HepG2 (cell line): Measurements from ENCODE around the gene TACO1. TPM values are rescaled to one million over a fixed set of nuclear protein-coding genes. Genes with fewer than 3 reads are reported as not detected.

Experiments
- CHCHD3 ChIP-seq: sonication (generic); formaldehyde crosslinking; IDR thresholded peaks from 2 replicates; pipeline ENCODE4 v1.8.0; 2022; ENCODE audit warnings: mild to moderate bottlenecking, missing genetic modification reagents, moderate library complexity
- FOXA1 ChIP-seq, 2 experiments: fragments of 450-650 bp in 1 of 2; sonication (generic) in 1 of 2; formaldehyde crosslinking in 1 of 2; IDR thresholded peaks; 2 replicates each; pipeline versions ENCODE4 v1.4.0 to v1.6.1; 2016 to 2020; ENCODE audit warnings: missing genetic modification reagents in 1 of 2
- IRF2 ChIP-seq: IDR thresholded peaks from 2 replicates; pipeline ENCODE4 v1.6.1; 2018; ENCODE audit warnings: missing genetic modification reagents, missing compliant biosample characterization
- MYNN ChIP-seq: sonication (generic); formaldehyde crosslinking; IDR thresholded peaks from 2 replicates; pipeline ENCODE4 v1.4.0; 2020; ENCODE audit warnings: mild to moderate bottlenecking, low read depth, missing genetic modification reagents
- NBN ChIP-seq: fragments of 450-650 bp; conservative IDR thresholded peaks from 2 replicates; pipeline ENCODE4 v1.6.1; 2017
- NKX3-1 ChIP-seq: sonication (generic); formaldehyde crosslinking; IDR thresholded peaks from 2 replicates; pipeline ENCODE4 v1.5.0; 2020; ENCODE audit warnings: missing genetic modification reagents
- SKIL ChIP-seq: sonication (generic); formaldehyde crosslinking; IDR thresholded peaks from 2 replicates; pipeline ENCODE4 v1.8.0; 2022; ENCODE audit warnings: missing genetic modification reagents, mild to moderate bottlenecking, moderate library complexity, borderline replicate concordance
- TOE1 ChIP-seq: sonication (generic); formaldehyde crosslinking; IDR thresholded peaks from 2 replicates; pipeline ENCODE4 v1.4.0; 2020; ENCODE audit warnings: mild to moderate bottlenecking, missing genetic modification reagents
- ZHX2 ChIP-seq, 2 experiments: sonication (generic) in 1 of 2; formaldehyde crosslinking in 1 of 2; IDR thresholded peaks; 2 replicates each; pipeline versions ENCODE4 v1.6.1 to v1.9.0; 2014 to 2022; ENCODE audit warnings: antibody characterized with exemption in 1 of 2, borderline replicate concordance in 1 of 2, inconsistent platforms in 1 of 2, low read depth in 1 of 2, missing genetic modification reagents in 1 of 2
- ZNF598 ChIP-seq: sonication (generic); formaldehyde crosslinking; IDR thresholded peaks from 2 replicates; pipeline ENCODE4 v1.5.1; 2020; ENCODE audit warnings: mild to moderate bottlenecking, missing genetic modification reagents, borderline replicate concordance
- ZNF710 ChIP-seq: sonication (generic); formaldehyde crosslinking; IDR thresholded peaks from 2 replicates; pipeline ENCODE4 v1.5.0; 2020; ENCODE audit warnings: mild to moderate bottlenecking, missing genetic modification reagents, borderline replicate concordance
- ZNF782 ChIP-seq: sonication (generic); formaldehyde crosslinking; IDR thresholded peaks from 2 replicates; pipeline ENCODE4 v1.4.0; 2020; ENCODE audit warnings: missing genetic modification reagents, mild to moderate bottlenecking, borderline replicate concordance
- ZNF891 ChIP-seq: sonication (generic); formaldehyde crosslinking; IDR thresholded peaks from 2 replicates; pipeline ENCODE4 v1.5.0; 2020; ENCODE audit warnings: mild to moderate bottlenecking, missing genetic modification reagents
- polyA plus RNA-seq, 8 experiments: library from polyadenylated mRNA; depleted of rRNA in 3 of 8; stranded (reverse) in 7 of 8; unstranded in 1 of 8; fragments of >200 nt; fragmentation: Illumina TruSeq in 4 of 8; extraction: Trizol in 4 of 8; gene quantifications; 2 replicates each; pipeline versions ENCODE4 v1.2.1 to v1.2.3, GENCODE V29; 2011 to 2016; ENCODE audit warnings: low read depth in 4 of 8, missing spikeins in 1 of 8, mixed read lengths in 1 of 8; ENCODE audit not compliant: insufficient read depth in 1 of 8
- total RNA-seq, 5 experiments: library from RNA; depleted of rRNA; stranded (reverse); fragments of >200 nt; fragmentation: Illumina TruSeq; extraction: Trizol; gene quantifications; 2 replicates each; pipeline ENCODE4 v1.2.3, GENCODE V29; 2016; ENCODE audit warnings: low read depth in 1 of 5
- TF ChIP-seq, protein P1 (sequence below): sonication (generic); formaldehyde crosslinking; IDR thresholded peaks from 2 replicates; pipeline ENCODE4 v1.8.0; 2022; ENCODE audit warnings: missing genetic modification reagents, low read depth, mild to moderate bottlenecking, borderline replicate concordance
- TF ChIP-seq, protein P2 (sequence below): sonication (generic); formaldehyde crosslinking; IDR thresholded peaks from 2 replicates; pipeline ENCODE4 v1.8.0; 2022; ENCODE audit warnings: missing genetic modification reagents, mild to moderate bottlenecking, borderline replicate concordance

TACO1 gene
- total and polyA plus RNA-seq, 2 of the 13 experiments (the other 11 are each of a cell fraction or from before 2014, with no cell fraction given) = 34.7 to 53.6 TPM

- TF ChIP-seq SKIL (0 out of 2 replicates have a peak, but pooled peaks have one; percentile 45), NBN (0 out of 2 replicates have a peak, but pooled peaks have one; percentile 18), ZHX2 (IDR thresholded peaks at IDR 0.05; ENCODE audit: low read depth) (0 out of 2 replicates have a peak, but pooled peaks have one; percentile 34), ZHX2 (CRISPR knock-in tag; IDR thresholded peaks at IDR 0.05; ENCODE audit: borderline replicate concordance) (no peak), CHCHD3 (CRISPR knock-in tag) (no peak), IRF2 (peak; percentile 82; the same call in 1 of the 2 replicates), ZNF782 (CRISPR knock-in tag) (peak; percentile 78; the same call in 1 of the 2 replicates), FOXA1 (IDR thresholded peaks at IDR 0.05) (peak; percentile 89), FOXA1 (CRISPR knock-in tag; IDR thresholded peaks at IDR 0.05) (peak; percentile 92), ZNF710 (CRISPR knock-in tag) (peak; percentile 87), MYNN (CRISPR knock-in tag) (no peak), ZNF891 (peak; percentile 63; the same call in 1 of the 2 replicates), ZNF598 (CRISPR knock-in tag) (peak; percentile 92; the same call in 1 of the 2 replicates), NKX3-1 (CRISPR knock-in tag) (no peak), TOE1 (CRISPR knock-in tag) (peak; percentile 85; the same call in 1 of the 2 replicates)
- TF ChIP-seq, protein P1, sequence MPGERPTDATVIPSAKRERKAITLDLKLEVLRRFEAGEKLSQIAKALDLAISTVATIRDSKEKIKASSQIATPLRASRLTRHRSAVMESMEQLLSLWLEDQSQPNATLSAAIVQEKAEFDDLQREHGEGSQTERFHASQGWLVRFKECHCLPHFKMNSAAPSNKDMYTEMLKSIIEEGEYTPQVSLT (CRISPR knock-in tag) = no peak; the same call in 1 of the 2 replicates
- TF ChIP-seq, protein P2, sequence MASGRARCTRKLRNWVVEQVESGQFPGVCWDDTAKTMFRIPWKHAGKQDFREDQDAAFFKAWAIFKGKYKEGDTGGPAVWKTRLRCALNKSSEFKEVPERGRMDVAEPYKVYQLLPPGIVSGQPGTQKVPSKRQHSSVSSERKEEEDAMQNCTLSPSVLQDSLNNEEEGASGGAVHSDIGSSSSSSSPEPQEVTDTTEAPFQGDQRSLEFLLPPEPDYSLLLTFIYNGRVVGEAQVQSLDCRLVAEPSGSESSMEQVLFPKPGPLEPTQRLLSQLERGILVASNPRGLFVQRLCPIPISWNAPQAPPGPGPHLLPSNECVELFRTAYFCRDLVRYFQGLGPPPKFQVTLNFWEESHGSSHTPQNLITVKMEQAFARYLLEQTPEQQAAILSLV = peak; percentile 66; the same call in 1 of the 2 replicates
Measured at GRCh38 chr17:63578027-63578768, 22.5 kb upstream of the TACO1 start (continued).
